A172 (cell line): ENCODE measurements around the gene NAP1L5. TPM values are rescaled to one million over a fixed set of nuclear protein-coding genes. Genes with fewer than 3 reads are reported as not detected.
A peak's percentile ranks its signal among the peaks of the same experiment; 100 is the strongest.

Experiments used
- DNase-seq: peaks from one replicate; pipeline ENCODE4 v3.0.0-alpha.2; 2015; ENCODE audit warnings: low spot score
- total RNA-seq: library from RNA; depleted of rRNA; stranded (reverse); fragments of >200 nt; shearing (Covaris generic); gene quantifications from 2 replicates; pipeline ENCODE4 v1.2.3, GENCODE V29; 2014; rRNA removed

NAP1L5 gene
- total RNA-seq, 1 experiment from 2014 or later = 5.4 TPM

DNA sequence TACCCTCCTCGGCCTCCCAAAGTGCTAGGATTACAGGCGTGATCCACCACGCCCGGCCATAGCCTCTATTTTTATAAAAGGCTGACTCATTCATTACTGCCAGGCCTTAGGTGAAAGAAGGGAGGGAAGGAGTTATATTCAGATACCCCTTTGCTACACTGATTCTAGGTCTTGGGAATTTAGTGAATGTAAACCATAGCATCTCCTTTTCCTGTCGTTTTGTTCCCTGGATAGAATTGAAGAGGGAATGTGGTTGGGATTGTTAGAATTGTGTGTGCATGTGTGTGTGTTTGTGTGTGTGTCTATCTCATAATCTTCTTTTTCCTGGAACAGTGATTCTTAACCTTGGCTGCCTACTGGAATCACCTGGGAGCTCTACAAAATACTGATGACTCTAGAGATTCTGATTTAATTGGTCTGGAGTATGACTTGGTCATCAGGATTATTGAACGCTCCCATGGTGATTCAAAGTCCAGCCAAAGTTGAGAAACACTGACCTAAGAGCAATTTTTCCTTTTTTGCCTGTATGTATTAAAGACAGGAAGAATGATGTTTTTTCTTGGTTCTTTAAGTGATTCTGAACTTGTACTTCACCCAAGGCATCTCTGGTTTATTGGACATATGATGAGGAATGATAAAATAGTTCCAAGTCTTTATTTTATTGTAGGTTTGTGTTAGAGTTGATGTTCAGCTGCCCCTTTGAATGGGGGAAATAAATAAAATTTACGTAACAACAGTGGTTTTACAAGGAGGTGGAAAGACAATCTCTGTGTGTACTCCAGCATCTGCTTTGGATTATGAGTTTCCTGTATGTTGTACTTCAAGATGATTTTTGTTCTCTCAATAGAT lies 37.0 kb downstream of the NAP1L5 start:
- peak; percentile 22 for DNase-seq

DNA sequence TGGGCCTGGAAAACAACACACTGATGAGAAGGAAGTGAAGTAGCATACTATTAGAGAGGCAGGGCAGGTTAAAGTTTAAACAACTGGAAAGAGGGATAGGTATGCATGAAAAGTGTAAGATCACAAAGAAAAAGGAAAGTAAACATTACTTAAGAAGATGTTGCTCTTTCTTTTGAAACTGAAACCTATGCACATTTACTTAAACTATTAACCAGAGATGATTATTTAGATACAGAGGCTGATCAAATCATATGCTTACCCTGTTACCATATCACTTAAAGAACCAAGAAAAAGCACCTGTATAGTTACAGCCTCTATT lies 37.8 kb downstream of the NAP1L5 start:
- DNase-seq = no peak

- DNase-seq = peak; percentile 75
Measured at GRCh38 chr4:88659055-88659889, 38.4 kb downstream of the NAP1L5 start.

DNA sequence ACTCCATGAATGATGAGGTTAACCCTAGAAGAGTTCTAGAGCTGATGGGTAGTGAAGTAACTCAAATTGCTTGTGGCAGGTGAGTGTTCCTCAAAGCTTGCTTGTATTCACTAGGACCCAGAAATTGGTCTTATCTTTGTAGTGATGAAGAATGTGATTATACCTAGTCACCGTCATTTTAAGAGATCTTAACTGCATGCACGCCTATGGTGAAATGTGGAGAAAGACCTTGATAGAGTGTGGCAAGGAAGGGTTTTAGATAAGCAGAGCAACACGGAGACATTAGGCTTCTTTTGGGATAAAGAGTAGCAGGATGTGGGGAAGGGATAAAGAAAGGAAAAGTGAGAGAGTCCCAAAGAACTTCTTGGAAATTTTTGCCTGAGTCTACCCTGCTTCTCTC lies 42.4 kb downstream of the NAP1L5 start:
- DNase-seq = no peak

GRCh38 chr4:88653371-88653946 lies 44.2 kb downstream of the NAP1L5 start:
- no peak for DNase-seq

DNA sequence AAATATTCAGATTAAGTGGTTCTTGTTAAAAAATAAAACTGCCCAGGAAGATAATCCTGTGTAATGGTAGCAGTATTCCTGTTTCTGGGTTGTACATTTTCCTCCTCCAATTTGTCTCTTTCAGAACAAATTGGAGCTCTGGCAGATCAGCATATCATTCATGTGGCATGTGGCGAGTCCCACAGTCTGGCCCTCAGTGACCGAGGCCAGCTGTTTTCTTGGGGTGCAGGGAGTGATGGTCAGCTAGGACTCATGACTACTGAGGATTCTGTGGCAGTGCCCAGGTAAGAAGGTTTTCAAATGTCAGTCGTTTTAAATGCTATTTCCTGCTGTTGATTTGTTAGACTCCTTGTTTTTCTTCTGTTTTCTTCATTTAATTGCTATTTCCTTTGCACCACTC lies 47.9 kb downstream of the NAP1L5 start:
- no peak for DNase-seq

DNA sequence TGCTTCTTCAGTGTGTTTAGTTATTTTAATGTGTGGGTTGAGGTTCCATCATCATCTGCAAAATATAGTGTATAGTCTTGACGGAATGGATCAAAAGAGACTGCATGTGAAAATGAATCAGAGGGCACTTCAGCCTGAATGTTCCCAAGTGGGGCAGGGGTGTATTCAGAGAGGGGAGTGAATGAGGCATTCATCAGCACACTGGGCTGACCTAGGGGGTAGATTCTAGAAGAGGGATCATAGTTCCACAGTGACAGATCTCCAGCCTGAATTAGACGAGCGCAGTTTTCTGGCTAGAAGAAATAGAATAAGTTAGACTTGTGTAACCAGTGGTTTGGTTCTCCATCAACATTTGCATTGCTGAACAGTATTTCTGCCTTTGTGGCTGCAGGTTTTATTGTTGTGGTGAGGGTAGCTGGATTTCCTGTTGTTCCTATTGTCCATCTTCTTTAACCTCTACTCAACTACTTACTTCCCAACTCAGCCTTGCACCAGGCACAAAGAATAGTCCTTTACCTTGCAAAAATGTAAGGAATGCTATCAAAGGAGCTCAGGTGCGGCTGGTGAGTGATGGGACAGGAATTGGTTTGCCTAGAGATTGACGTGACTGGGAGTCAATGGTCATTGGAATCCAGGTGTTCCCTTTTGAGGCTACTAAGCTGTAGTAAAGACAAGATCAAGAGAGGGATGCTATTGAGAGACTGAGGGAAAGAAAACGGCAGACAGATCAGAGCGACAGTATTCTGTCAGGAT lies 50.9 kb downstream of the NAP1L5 start:
- DNase-seq = no peak

DNA sequence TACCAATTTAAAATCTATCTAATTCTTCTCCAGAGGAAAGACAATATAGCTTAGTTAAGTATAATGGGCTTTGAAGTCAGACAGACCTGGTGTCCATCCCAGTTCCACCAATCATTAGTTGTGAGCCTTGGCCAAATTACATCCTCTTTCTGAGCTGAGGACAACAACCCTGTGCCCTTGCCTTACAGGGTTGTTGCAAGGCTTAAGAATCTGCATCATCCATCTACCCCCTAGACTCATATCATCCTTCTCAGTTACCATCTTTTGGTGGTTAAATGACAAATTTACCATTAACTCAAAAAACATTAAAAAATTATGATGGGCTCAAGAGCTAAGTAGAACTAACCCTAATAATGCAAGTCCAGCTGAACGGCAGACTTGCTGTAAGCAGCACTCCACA lies 51.6 kb downstream of the NAP1L5 start:
- no peak for DNase-seq

Other genes with a start within 250 kb of the NAP1L5 start
- gene HERC5, start 240.7 kb downstream of the NAP1L5 start, total RNA-seq = 13.1 and 14.5 TPM in 2 replicates
- 177 and 233 TPM in 2 replicates for gene PYURF, start 174.1 kb downstream of the NAP1L5 start, total RNA-seq
- 2.8 and 3.7 TPM in 2 replicates for gene HERC3, start 105.3 kb downstream of the NAP1L5 start, total RNA-seq